GM19099 (cell line): ENCODE data around the gene MCTP2.

ENCODE experiments used
- POLR2A ChIP-seq: IDR thresholded peaks from 3 replicates; pipeline ENCODE4 v1.6.1; 2011; ENCODE audit warnings: low read depth; ENCODE audit not compliant: insufficient read length; ENCODE audit errors: extremely low read depth

The MCTP2 gene

DNA sequence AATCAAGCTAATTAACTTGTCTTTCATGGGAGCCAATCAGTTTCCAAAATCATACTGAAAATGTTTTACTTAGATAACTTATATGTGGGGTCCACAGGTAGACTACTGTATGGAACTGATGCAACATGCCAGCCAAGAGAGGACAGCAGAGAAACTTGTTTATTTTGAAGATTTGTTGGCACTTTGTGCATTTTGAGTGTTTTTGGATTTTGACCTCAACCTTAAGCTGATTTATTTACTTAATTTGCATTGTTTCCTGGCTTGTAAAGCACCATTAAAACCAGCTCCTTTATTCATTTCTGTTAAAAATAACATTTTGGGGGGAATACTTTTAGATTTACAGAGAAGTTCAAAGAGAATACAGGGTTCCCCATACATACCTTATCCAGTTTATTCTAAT, 166.6 kb downstream of the MCTP2 start:
- TF ChIP-seq POLR2A = no peak

DNA sequence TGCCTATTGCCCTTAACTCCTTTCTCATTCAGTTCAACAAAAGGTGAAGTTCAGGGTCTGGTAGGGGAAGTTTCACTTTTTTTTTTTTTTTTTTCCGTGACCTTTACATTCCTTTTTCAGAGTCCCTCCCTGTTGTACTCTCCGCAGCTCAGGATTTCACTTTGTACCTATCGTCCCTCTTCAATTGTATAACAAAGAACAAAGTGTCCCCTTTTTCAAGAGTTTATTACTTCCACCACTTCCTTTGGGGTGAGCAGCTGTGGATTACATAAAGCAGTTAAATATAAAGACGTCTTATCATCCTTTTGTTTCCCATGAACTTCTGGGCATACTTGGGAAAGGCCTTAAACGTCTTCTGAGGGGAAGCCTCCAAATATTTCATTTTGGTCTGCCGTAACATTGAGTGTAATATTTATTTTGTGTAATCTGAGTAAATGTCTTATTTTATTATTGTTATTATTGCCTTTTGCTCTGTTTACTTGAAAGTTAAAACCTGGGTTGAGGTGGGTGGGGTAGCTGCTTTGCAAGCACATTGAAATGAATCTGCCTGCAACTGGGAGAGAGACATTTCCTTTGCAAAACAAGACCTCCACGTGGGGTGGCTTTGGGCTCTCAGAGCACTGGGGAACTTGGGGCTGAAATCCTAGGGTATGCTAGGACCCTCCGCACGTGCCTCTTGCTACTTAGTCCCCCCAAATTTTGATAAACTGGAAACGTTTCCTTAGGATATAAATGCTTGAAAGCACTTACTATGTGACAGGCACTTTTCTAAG, 169.4 kb downstream of the MCTP2 start:
- TF ChIP-seq POLR2A = no peak

DNA sequence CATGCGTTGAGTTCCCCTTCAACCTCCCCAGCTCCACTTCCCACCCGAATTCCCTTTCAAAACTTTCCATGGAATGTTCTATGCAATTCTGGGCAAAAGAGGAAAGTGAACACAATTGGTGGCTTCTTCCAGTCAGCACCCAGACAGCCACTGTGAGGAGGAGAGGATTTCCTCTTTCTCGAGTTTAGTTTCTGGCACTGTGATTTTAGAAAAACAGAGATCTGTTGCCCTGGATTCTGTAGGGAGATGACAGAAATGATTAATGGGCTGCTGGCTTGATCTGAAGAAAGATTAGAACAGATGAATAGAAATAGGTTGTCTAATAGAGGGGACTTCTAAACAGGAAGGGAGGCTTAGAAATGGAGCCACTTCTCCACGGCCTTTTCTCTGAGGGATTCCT, 172.0 kb downstream of the MCTP2 start:
- TF ChIP-seq POLR2A = no peak

DNA sequence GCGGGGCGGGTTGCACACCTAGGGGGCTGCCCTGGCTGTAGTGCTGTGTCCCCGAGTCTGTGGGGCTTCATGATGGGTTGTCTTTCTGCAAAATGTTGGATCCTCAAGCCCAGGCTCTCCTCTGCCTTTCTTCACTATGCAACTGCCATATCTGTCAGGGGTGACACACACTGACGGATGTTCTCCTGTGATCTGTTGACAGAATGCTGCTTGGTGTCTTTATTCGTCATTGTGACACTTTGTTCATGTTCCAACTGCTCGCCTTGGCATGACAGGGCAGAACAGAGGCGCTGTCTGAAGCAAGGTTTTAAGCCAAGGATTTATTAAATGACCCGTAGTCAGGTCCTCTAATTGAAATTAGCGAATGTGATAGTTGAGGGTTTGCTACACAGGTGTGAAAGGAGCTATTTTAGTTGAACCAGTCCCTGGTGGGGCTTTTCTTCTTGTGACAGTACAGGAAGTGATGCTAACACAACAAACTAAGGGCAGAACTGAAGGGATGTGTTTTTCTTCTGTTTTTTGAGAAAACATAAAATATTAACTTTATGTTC, 173.4 kb downstream of the MCTP2 start:
- TF ChIP-seq POLR2A = no peak

DNA sequence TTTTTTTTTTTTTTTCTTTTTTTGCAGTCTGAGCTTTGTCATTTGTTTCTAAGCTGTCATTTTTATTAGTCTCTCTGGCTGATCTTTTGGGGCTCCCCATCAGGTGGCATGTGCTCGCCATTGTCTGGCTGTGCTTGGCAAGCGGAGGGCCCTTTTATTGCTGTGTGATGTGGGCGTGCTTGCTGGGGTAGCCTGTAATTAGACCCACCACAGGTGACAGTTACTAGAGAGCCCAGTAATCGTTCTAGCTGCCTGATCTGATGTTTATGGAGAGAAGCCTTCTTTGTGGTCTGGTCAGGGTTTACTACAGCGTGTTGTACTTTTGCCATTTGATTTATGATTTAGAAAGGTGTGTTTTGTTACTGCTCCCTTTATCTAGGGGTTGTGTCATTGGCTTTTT, 179.9 kb downstream of the MCTP2 start:
- TF ChIP-seq POLR2A = no peak

DNA sequence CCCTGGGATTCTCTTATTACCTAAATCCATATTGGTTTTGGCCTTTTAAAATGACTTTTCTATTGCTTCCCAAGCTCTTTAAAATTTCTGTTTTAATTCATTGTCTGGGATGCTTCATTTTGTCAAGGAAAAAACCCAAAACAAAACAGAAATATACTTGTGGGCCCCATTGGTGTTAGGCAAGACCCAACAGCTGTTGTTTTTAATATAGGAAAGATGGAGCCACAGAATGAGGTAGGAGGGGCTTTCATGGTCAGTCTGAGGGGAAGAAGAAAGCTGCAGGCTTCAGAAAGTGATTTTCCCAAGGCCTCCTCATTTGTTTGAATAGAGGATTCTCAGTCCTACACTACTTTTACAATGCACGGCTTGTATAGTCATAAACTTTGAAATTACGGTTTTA, 180.5 kb downstream of the MCTP2 start:
- no peak for TF ChIP-seq POLR2A

DNA sequence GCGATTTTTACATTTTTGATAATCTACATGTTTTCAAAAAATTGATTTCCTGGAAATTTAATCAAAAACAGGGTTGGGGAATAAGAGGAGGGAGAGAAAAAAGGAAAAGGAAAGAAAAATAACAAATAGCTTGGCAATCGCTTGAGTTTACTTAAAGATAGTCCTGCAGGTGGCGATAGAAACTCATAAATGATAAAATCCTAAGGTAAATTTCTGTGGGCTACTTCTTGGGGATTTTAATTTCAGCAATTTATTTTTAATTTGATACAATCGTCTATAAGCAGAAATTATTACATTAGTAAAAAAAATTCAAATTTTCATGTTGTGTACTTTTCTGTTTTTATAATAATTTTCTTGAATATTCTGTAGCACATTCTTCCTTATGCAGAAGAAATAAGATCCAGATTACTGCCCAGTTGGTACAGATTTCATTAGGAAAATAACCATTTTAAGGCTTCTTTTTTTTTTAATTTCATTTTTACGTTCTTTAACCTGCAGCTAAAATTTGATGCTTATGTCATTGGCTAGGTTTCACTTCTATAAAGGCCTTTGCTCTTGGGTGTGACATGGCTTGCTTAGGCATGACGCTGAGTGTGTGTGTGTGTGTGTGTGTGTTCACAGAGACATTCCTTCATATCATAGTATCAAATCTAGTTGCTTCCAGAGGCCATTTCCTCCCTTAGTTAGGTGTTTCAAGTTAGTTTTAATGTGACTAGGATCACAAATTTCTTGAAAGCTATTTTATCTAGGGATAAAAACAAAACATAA, 181.8 kb downstream of the MCTP2 start:
- TF ChIP-seq POLR2A = no peak

DNA sequence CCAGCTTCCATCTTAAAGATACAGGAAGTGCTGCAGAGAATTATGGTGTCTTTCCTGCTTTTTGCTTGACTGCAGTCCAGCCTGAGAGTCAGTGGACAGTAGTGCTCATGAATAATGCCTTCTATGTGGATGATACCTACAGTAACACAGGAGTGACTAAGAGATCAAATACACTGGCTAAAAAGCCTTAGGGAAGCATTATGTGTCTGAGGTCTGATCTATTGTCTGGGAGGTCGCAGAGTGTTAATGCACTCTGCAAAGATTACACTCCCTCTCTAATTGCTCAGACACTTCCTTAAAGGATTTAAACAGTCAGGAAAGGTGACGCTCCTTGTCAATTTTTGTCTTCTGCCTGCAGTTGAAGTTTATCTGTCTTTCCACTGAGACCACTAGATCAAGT, 183.6 kb downstream of the MCTP2 start:
- no peak for TF ChIP-seq POLR2A

DNA sequence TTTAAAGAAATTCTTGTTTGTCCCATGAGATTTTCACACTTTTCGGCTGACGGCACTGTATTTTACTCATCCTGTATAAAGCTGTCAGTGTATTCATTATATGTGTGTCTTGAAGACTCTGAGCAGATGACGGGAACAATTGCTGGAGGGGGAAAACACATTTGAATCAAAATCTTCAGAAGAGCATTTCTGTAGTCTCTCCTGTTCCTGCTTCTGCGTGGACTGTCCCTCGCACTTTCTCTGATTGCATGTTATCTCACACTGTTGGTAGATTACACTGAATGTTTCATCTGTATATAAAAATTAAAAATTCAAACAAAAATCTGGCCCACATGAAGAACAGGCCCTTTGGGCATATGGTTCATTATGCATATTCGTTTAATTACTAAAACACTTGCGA, 184.9 kb downstream of the MCTP2 start:
- TF ChIP-seq POLR2A = no peak

DNA sequence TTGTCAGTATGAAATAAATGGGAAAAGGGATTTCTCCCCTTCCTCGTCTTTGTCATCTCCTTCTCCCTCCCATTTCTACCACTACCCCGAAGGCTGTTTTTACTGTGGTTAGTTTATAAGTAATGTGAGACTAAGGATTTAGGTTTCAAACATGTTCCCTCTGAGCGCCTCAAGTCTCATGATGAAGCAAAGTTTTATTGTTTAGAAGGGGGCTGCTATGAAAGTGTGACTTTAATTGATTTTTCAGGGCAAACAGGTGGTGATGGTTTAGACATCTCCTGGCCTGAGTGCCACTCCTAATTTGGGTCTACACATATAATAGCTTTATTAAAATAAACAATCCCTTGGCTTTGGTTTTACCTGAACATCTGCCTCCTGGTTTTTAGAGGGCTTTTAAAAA, 185.5 kb downstream of the MCTP2 start:
- no peak for TF ChIP-seq POLR2A

DNA sequence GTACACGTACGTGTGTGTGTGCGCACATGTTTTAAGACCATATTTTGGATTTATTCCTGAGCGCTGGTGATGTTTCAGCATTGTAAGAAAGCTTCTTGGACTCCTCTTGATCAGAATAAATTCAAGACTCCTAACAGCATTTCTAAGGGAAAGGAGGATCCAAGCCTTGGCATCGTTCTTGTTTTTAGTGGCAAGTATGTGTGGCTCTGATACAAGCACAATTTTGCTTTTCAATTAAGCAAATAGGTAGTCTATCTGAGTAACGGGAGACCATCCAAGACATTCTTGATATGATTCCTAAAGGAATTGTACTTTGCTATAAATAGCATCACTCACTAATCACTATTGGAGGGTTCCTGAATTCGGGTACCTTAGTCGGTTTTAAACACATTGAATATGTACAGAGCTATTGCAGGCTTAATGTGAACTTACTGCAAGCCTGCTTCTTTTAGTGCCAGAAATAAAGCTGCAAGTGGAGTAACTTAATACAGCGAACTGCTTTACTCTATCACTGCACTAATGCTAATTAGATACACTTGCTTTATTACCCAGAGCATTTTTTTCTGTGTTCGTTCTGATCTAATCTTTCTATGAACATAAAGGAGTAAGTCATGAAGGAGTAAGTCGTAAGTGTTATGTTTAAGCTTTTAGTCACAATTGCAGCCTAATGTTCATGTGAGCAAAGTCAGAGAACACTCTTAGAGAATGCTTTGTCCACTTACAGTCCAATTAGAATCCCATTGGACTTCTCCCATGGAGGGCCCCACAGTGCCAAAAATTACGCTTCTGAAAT, 186.3 kb downstream of the MCTP2 start:
- TF ChIP-seq POLR2A = no peak

DNA sequence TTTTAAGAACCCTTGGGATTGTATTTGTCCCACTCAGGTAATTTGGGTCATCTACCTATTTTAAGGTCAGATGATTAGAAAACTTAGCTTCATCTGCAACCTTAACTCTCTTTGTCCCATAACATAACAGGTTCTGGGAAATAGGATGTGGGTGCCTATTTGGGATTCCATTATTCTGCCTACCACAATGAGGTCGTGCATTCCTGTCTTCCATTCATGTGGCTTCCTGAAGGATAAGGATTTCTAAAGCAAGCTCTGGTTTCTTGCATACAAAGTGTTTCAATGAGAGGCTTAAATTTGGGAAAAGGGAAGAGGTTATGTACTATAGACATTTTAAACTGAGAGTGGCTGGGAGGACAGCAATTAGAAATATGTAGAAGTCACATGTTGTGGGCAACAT, 190.3 kb downstream of the MCTP2 start:
- TF ChIP-seq POLR2A = no peak

DNA sequence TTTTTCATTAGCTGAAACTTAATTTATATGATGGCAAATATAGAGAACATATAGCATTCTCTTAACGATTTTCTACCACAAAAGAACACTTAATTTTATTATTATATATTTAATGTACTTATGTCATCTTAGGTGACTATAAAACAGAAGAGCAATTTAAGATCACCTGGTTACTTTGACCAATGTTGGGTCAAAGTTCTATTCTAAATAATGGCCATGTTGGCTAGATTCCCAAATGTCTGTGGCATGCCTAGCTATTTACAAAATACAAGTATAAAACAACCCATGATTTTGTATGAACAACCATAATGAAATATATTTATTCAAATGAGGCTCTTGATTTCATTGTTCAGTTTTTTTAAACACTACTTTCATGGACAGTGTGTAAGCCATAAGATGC, 200.9 kb downstream of the MCTP2 start:
- TF ChIP-seq POLR2A = no peak

DNA sequence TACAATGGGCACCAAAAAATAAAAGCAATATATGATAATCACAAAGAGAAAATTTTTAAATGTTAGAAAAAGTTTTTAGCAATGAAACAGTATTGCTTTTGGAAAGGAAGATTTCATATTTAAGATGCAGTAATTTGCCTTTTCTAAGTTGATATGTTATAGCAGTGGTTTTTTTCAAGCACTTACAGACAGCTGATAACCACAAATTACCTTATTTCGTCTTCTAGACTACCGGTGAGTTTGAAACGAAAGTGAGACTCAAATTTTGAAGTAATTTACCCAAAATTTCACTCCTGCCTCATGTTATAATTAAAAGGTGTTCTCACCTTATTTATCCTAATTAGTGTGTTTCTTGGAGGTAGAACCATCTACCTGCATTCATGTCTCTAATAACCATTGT, 207.8 kb downstream of the MCTP2 start:
- no peak for TF ChIP-seq POLR2A

DNA sequence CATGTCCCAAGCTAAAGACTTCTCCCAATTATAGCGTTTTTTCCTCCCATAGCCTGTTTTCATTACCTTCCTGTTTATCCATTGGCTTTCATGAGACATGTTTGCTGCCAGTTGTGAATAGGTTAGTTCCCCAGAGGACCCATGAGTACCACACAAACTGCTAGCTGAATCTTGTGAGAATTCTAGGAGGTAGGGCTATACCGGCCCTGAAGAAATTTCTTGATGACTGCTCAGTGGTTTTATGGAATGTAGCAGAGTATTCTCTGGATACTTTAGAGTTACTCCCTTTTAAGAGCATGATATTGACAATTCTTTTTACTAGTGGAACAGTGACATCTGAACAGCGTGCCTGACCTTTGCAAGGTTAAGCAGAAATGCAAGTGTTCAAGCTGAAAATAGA, 210.4 kb downstream of the MCTP2 start:
- no peak for TF ChIP-seq POLR2A
